ENCODE results near the gene ASB18. TPM values are rescaled to one million over a fixed set of nuclear protein-coding genes. Genes with fewer than 3 reads are reported as not detected.
A peak's percentile ranks its signal among the peaks of the same experiment; 100 is the strongest.

ASB18 gene
- total RNA-seq, 1 experiment from 2014 or later = not detected

DNA sequence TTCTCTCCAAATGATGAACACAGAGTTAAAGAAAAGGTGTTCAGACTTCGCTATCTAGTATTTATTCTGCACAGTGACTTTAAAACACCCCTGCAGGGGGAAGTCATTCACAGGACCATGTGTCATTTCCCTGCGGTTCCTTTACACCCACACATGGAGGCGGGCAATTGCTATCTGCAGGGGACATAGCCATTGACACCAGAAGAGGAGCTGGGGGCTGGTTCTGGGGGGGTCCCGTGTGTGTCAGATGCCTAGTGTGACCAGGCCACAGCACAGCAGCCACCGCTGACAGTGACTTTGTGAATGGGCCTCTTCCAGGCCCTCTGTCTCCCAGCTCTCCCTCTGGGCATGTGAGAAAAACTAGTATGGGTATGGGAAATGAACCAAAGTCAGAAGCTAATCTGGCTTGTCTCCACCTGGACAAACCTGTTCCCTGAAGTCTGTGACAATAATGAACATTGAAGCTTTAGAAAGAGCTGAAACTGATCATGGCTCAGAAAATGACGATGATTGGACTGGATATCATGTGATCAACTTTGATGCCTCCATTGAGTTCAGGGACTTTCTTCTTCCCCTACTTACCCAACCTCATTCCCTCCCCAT, 88.6 kb downstream of the ASB18 start:
- H3K4me1 ChIP-seq (ENCODE audit: control insufficient read depth in 1 of 2, insufficient read depth in 2 of 2, low read length in 2 of 2) = peaks cover 15 to 62% of the 10 kb centered on the region in 2 experiments
- TF ChIP-seq SP1 (IDR thresholded peaks at IDR 0.05; ENCODE audit: low read depth) (0 out of 2 replicates have a peak, but pooled peaks have one; percentile 2), ELF1 (IDR thresholded peaks at IDR 0.05; ENCODE audit: borderline replicate concordance, low read depth) (no peak), EGR1 (IDR thresholded peaks at IDR 0.05; ENCODE audit: low read depth) (peak; percentile 79)
- TF ChIP-seq, protein P1, sequence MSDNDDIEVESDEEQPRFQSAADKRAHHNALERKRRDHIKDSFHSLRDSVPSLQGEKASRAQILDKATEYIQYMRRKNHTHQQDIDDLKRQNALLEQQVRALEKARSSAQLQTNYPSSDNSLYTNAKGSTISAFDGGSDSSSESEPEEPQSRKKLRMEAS (IDR thresholded peaks at IDR 0.05) = peak; percentile 48; the same call in 1 of the 2 replicates
- intact Hi-C loops (cut with micrococcal nuclease) = loop anchor here (2.0 to 5.0 kb wide), 2 partner anchors 33 to 98 kb away; no protein-coding TSS in a partner anchor
- no peaks in the 10 kb centered on the region for H3K27me3 ChIP-seq (ENCODE audit: insufficient read depth, low read length)
- H4K20me1 ChIP-seq (ENCODE audit: insufficient read depth) = no peaks in the 10 kb centered on the region; the same call in 1 of the 2 replicates
- peak overlapping the region; percentile 28; the same call in 1 of the 2 replicates for H3K9ac ChIP-seq (ENCODE audit: low read length)
- H3K4me3 ChIP-seq (replicated peaks in 1 of 2; ENCODE audit: low read depth in 1 of 2, low read length in 2 of 2) = no peak overlapping the region
- no peak for DNase-seq (ENCODE audit: low read depth, low spot score)
- peaks cover 31% of the 10 kb centered on the region for H3K79me2 ChIP-seq (ENCODE audit: insufficient read depth, low read length)
- no TSS peak for BruUV-seq (replicated peaks)
- peaks cover 0 to 12% of the 10 kb centered on the region in 2 experiments; a peak in 1 of 4 replicates for H3K36me3 ChIP-seq (ENCODE audit: control insufficient read depth in 1 of 2, insufficient read depth in 2 of 2, low read length in 2 of 2)
- 0 out of 2 replicates have a peak overlapping the region, but pooled peaks have one; percentile 22 for H3K27ac ChIP-seq (ENCODE audit: low read depth, low read length)
- RAD21 ChIA-PET (ENCODE audit: low non-redundant PET in 1 of 2, low total read pairs in 2 of 2, uncharacterized antibody in 2 of 2, unreplicated experiment in 2 of 2) = no interaction called here
- H3K4me2 ChIP-seq (ENCODE audit: low read length) = peak overlapping the region; percentile 36
- no peaks in the 10 kb centered on the region for H3K9me2 ChIP-seq (ENCODE audit: insufficient read depth)
- H2AFZ ChIP-seq (ENCODE audit: low read depth, low read length, poor library complexity, severe bottlenecking) = no peak overlapping the region
- CTCF ChIA-PET = interaction anchor here (0.8 to 8.8 kb wide), 6 partner anchors 20 to 410 kb away, joined by 3 to 112 read pairs (median 4); no protein-coding TSS in a partner anchor
- no peaks in the 10 kb centered on the region for H3K9me3 ChIP-seq (ENCODE audit: control insufficient read depth in 1 of 2, insufficient read depth in 1 of 2, low read depth in 1 of 2, low read length in 2 of 2)
- POLR2A ChIA-PET = no interaction called here
- no peak for ATAC-seq

DNA sequence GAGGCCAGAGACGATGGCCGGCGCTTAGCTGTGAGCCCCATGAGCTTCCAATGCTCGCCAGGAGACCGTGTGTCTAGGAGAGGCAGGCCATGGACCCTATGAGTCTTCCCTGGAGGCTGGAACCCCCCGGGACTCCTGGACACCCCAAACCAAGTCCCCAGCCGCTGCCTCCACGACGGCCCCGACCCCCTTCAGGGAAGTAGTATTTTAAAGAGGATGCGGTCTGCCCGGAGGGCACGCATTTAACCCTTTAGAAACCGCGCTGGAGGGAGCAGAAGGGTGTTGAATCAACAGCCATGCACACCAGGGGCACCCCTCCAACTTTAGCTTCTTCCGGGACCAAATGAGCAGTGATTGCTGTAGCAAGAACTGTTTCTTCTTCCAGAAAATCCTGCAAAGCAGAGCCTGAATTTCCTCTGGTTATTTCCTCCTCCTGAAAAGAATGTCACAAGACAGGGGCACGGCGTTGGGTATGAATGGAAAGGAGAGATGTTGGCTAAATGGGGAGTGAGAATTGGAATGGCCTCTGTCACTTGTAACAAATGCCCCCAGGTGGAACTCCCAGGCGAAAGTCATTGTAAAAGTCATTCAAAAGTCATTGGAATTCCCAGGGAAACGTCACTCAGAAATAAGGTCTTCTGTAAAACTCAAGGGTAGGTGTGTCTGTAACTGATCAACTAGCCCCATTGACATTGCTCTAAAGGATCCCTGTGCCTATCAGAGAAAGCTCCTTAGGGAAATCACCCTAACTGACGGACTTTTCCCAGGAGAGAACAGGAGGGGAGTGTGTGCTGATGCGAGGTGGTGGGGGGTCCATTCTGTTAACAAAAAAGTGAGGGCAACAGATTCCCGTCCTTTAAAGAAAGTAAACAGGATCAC, 90.2 kb downstream of the ASB18 start:
- no TSS peak for BruUV-seq (replicated peaks)
- no peaks in the 10 kb centered on the region for H3K27me3 ChIP-seq (ENCODE audit: insufficient read depth, low read length)
- peak overlapping the region; percentile 36 for H3K4me2 ChIP-seq (ENCODE audit: low read length)
- ChIA-PET POLR2A (no interaction called here), CTCF (no interaction called here), RAD21 (ENCODE audit: low non-redundant PET in 1 of 2, low total read pairs in 2 of 2, uncharacterized antibody in 2 of 2, unreplicated experiment in 2 of 2) (no interaction called here)
- H3K9me3 ChIP-seq (ENCODE audit: control insufficient read depth in 1 of 2, insufficient read depth in 1 of 2, low read depth in 1 of 2, low read length in 2 of 2) = no peaks in the 10 kb centered on the region
- H3K79me2 ChIP-seq (ENCODE audit: insufficient read depth, low read length) = peaks cover 45% of the 10 kb centered on the region
- ATAC-seq = no peak
- H3K9me2 ChIP-seq (ENCODE audit: insufficient read depth) = no peaks in the 10 kb centered on the region
- intact Hi-C loops (cut with micrococcal nuclease) = no loop called here
- peaks cover 0 to 21% of the 10 kb centered on the region in 2 experiments; a peak in 1 of 4 replicates for H3K36me3 ChIP-seq (ENCODE audit: control insufficient read depth in 1 of 2, insufficient read depth in 2 of 2, low read length in 2 of 2)
- no peak overlapping the region for H3K27ac ChIP-seq (ENCODE audit: low read depth, low read length)
- no peak overlapping the region for H2AFZ ChIP-seq (ENCODE audit: low read depth, low read length, poor library complexity, severe bottlenecking)
- no peak for TF ChIP-seq ZNF274 (IDR thresholded peaks at IDR 0.05; ENCODE audit: low read depth, low read length)
- TF ChIP-seq POLR2A (IDR thresholded peaks at IDR 0.05; ENCODE audit: borderline replicate concordance, extremely low read depth, insufficient read depth, insufficient read length) = no peak
- TF ChIP-seq EGR1 (IDR thresholded peaks at IDR 0.05; ENCODE audit: low read depth) = no peak
- no peak for TF ChIP-seq ELF1 (IDR thresholded peaks at IDR 0.05; ENCODE audit: borderline replicate concordance, low read depth)
- no peak for TF ChIP-seq JUND (IDR thresholded peaks at IDR 0.05)
- TF ChIP-seq, protein P1 (IDR thresholded peaks at IDR 0.05) = no peak
- TF ChIP-seq EZH2phosphoT487 (IDR thresholded peaks at IDR 0.05; ENCODE audit: borderline replicate concordance) = no peak
- TF ChIP-seq EZH2 (IDR thresholded peaks at IDR 0.05) = no peak
- TF ChIP-seq SIN3A (IDR thresholded peaks at IDR 0.05; ENCODE audit: low read depth) = no peak
- no peak for TF ChIP-seq CBX3 (IDR thresholded peaks at IDR 0.05; ENCODE audit: low read depth)
- TF ChIP-seq, protein P2, sequence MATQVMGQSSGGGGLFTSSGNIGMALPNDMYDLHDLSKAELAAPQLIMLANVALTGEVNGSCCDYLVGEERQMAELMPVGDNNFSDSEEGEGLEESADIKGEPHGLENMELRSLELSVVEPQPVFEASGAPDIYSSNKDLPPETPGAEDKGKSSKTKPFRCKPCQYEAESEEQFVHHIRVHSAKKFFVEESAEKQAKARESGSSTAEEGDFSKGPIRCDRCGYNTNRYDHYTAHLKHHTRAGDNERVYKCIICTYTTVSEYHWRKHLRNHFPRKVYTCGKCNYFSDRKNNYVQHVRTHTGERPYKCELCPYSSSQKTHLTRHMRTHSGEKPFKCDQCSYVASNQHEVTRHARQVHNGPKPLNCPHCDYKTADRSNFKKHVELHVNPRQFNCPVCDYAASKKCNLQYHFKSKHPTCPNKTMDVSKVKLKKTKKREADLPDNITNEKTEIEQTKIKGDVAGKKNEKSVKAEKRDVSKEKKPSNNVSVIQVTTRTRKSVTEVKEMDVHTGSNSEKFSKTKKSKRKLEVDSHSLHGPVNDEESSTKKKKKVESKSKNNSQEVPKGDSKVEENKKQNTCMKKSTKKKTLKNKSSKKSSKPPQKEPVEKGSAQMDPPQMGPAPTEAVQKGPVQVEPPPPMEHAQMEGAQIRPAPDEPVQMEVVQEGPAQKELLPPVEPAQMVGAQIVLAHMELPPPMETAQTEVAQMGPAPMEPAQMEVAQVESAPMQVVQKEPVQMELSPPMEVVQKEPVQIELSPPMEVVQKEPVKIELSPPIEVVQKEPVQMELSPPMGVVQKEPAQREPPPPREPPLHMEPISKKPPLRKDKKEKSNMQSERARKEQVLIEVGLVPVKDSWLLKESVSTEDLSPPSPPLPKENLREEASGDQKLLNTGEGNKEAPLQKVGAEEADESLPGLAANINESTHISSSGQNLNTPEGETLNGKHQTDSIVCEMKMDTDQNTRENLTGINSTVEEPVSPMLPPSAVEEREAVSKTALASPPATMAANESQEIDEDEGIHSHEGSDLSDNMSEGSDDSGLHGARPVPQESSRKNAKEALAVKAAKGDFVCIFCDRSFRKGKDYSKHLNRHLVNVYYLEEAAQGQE (IDR thresholded peaks at IDR 0.05; ENCODE audit: low read depth) = no peak
- no peak for TF ChIP-seq SP1 (IDR thresholded peaks at IDR 0.05; ENCODE audit: low read depth)
- TF ChIP-seq, protein P3, sequence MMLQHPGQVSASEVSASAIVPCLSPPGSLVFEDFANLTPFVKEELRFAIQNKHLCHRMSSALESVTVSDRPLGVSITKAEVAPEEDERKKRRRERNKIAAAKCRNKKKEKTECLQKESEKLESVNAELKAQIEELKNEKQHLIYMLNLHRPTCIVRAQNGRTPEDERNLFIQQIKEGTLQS (IDR thresholded peaks at IDR 0.05) = no peak
- DNase-seq (ENCODE audit: low read depth, low spot score) = no peak
- H3K9ac ChIP-seq (ENCODE audit: low read length) = 0 out of 2 replicates have a peak overlapping the region, but pooled peaks have one; percentile 28
- peaks cover 15 to 53% of the 10 kb centered on the region in 2 experiments for H3K4me1 ChIP-seq (ENCODE audit: control insufficient read depth in 1 of 2, insufficient read depth in 2 of 2, low read length in 2 of 2)
- H4K20me1 ChIP-seq (ENCODE audit: insufficient read depth) = no peaks in the 10 kb centered on the region; the same call in 1 of the 2 replicates
- H3K4me3 ChIP-seq (replicated peaks in 1 of 2; ENCODE audit: low read depth in 1 of 2, low read length in 2 of 2) = no peak overlapping the region
